Neural progenitor cell (in vitro differentiated cells): Measurements from ENCODE around the gene CHTF8.

Source experiments
- EZH2 ChIP-seq: fragments of 200-600 bp; sonication (generic); IDR thresholded peaks from 2 replicates; pipeline ENCODE4 v1.6.1; 2017; ENCODE audit warnings: antibody characterized with exemption, mild to moderate bottlenecking, moderate library complexity
- TF ChIP-seq, protein P1 (sequence below): fragments of 200-600 bp; sonication (generic); IDR thresholded peaks from 2 replicates; pipeline ENCODE4 v1.5.1; 2017; ENCODE audit warnings: antibody characterized with exemption, mild to moderate bottlenecking

DNA sequence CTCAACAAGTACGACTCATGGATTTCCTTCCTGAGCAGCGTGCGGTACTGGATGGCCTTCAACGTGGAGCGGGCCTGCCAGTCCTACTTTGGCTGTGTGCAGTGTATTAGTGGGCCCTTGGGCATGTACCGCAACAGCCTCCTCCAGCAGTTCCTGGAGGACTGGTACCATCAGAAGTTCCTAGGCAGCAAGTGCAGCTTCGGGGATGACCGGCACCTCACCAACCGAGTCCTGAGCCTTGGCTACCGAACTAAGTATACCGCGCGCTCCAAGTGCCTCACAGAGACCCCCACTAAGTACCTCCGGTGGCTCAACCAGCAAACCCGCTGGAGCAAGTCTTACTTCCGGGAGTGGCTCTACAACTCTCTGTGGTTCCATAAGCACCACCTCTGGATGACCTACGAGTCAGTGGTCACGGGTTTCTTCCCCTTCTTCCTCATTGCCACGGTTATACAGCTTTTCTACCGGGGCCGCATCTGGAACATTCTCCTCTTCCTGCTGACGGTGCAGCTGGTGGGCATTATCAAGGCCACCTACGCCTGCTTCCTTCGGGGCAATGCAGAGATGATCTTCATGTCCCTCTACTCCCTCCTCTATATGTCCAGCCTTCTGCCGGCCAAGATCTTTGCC, 17.9 kb downstream of the CHTF8 start:
- TF ChIP-seq, protein P1, sequence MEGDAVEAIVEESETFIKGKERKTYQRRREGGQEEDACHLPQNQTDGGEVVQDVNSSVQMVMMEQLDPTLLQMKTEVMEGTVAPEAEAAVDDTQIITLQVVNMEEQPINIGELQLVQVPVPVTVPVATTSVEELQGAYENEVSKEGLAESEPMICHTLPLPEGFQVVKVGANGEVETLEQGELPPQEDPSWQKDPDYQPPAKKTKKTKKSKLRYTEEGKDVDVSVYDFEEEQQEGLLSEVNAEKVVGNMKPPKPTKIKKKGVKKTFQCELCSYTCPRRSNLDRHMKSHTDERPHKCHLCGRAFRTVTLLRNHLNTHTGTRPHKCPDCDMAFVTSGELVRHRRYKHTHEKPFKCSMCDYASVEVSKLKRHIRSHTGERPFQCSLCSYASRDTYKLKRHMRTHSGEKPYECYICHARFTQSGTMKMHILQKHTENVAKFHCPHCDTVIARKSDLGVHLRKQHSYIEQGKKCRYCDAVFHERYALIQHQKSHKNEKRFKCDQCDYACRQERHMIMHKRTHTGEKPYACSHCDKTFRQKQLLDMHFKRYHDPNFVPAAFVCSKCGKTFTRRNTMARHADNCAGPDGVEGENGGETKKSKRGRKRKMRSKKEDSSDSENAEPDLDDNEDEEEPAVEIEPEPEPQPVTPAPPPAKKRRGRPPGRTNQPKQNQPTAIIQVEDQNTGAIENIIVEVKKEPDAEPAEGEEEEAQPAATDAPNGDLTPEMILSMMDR = no peak
- no peak for TF ChIP-seq EZH2
